ENCODE data around the gene ACTR3. TPM values are rescaled to one million over a fixed set of nuclear protein-coding genes. Genes with fewer than 3 reads are reported as not detected.

ACTR3 gene
- total RNA-seq, 1 experiment from 2014 or later = 180 TPM

DNA sequence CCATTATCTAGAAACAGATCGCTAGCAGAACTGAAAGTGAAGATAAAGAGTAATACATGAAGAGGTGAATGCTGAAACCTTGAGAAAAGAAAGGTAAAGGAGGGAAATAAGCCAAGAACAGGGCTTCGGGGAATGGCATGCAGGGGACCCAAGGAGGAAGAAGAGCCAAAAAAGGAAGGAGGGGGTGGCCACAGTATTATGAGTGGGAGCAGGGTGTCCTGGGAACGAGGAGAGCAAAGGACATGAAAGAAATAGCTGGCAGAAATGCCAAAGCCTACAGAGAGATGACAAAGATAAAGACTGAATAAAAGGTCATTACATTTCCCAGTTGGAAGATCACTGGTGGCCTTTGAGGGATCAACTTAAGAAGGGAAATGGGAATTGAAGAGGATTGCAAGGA, 82.9 kb downstream of the ACTR3 start:
- Mint-ChIP-seq H3K36me3 (ENCODE audit: insufficient read depth in 1 of 3, low read depth in 3 of 3) (peaks cover 0 to 6% (median 0%) of the 10 kb centered on the region in 3 experiments; a peak in 1 of 7 replicates), H3K4me3 (no peak overlapping the region), H3K9me3 (peaks cover 5% of the 10 kb centered on the region in 2 experiments), H3K27ac (no peak overlapping the region), H3K4me1 (peaks cover 0 to 7% of the 10 kb centered on the region in 2 experiments; a peak in 1 of 4 replicates), H3K27me3 (ENCODE audit: low read depth) (no peaks in the 10 kb centered on the region)
- Histone ChIP-seq H2BK120ac (ENCODE audit: low read depth, low read length, poor library complexity, severe bottlenecking) (no peak overlapping the region), H2BK5ac (ENCODE audit: insufficient read length, low read length) (no peak overlapping the region), H3K56ac (ENCODE audit: insufficient read length, low read depth, low read length) (no peak overlapping the region), H3K23ac (ENCODE audit: insufficient read length, low read depth, low read length) (no peak overlapping the region), H2BK12ac (ENCODE audit: insufficient read length, low read depth, low read length) (no peak overlapping the region), H2AFZ (ENCODE audit: low read length) (no peak overlapping the region), H2BK15ac (ENCODE audit: low read depth, low read length) (no peak overlapping the region), H3K4ac (ENCODE audit: low read depth, low read length) (no peak overlapping the region), H4K5ac (ENCODE audit: insufficient read length, low read depth, low read length) (no peak overlapping the region), H3K14ac (ENCODE audit: insufficient read depth, low read length) (no peak overlapping the region), H3K18ac (ENCODE audit: insufficient read length, low read depth, low read length) (no peak overlapping the region), H3K79me2 (ENCODE audit: insufficient read depth, low read length) (no peaks in the 10 kb centered on the region), H3K27ac (ENCODE audit: insufficient read length, low read depth, low read length) (no peak overlapping the region), H4K91ac (ENCODE audit: insufficient read length, low read depth, low read length) (no peak overlapping the region), H3T11ph (ENCODE audit: low read length) (no peak overlapping the region), H3K27me3 (ENCODE audit: insufficient read depth, low read length) (no peaks in the 10 kb centered on the region), H4K8ac (replicated peaks; ENCODE audit: insufficient read length, low read depth, low read length) (no peak overlapping the region), H4K20me1 (ENCODE audit: control insufficient read depth, insufficient read depth, insufficient read length) (no peaks in the 10 kb centered on the region), H3K9me3 (ENCODE audit: control insufficient read depth, low read depth, low read length) (no peaks in the 10 kb centered on the region), H2AK5ac (ENCODE audit: insufficient read length, low read length) (no peak overlapping the region), H3K79me1 (ENCODE audit: insufficient read depth, low read depth, low read length, poor library complexity, severe bottlenecking) (no peaks in the 10 kb centered on the region), H3K4me1 (ENCODE audit: insufficient read depth, low read length) (no peaks in the 10 kb centered on the region), H3K4me2 (ENCODE audit: insufficient read depth, insufficient read length, low read length) (no peak overlapping the region), H2BK20ac (ENCODE audit: low read depth, low read length, poor library complexity, severe bottlenecking) (no peak overlapping the region), H3K23me2 (ENCODE audit: insufficient read length, low read depth, low read length, poor library complexity, severe bottlenecking) (no peaks in the 10 kb centered on the region), H3K9ac (ENCODE audit: extremely low read depth, insufficient read length, low read length) (no peak overlapping the region)
- no peak for DNase-seq
- TF ChIP-seq, protein P1, sequence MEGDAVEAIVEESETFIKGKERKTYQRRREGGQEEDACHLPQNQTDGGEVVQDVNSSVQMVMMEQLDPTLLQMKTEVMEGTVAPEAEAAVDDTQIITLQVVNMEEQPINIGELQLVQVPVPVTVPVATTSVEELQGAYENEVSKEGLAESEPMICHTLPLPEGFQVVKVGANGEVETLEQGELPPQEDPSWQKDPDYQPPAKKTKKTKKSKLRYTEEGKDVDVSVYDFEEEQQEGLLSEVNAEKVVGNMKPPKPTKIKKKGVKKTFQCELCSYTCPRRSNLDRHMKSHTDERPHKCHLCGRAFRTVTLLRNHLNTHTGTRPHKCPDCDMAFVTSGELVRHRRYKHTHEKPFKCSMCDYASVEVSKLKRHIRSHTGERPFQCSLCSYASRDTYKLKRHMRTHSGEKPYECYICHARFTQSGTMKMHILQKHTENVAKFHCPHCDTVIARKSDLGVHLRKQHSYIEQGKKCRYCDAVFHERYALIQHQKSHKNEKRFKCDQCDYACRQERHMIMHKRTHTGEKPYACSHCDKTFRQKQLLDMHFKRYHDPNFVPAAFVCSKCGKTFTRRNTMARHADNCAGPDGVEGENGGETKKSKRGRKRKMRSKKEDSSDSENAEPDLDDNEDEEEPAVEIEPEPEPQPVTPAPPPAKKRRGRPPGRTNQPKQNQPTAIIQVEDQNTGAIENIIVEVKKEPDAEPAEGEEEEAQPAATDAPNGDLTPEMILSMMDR (conservative IDR thresholded peaks at IDR 0.05) = no peak
- no CpG with 5 or more reads among the region's 3 CpGs for WGBS (ENCODE audit: extremely low coverage, insufficient read length, low lambda C conversion rate)
